ENCODE results near the gene NEDD8.

DNA sequence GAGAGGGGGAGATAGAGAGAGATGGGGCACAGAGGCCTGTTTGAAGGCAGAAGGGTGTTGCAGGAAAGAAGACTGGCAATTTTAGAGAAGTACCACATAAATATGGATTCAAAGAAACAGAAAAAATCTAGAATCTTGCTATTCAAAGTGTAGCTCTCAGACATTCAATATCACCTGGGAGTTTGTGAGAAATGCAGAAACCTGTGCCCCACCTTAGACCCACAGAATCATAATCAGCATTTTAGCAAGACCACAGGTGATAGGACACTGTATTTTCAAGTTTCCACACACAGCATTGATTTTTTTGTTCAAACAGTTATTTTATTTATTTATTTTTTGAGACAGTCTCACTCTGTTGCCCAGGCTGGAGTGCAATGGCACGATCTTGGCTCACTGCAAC is 3.3 kb downstream of the NEDD8 start:
- TF ChIP-seq POLR2A (IDR thresholded peaks at IDR 0.05) = no peak
- TF ChIP-seq, protein P1, sequence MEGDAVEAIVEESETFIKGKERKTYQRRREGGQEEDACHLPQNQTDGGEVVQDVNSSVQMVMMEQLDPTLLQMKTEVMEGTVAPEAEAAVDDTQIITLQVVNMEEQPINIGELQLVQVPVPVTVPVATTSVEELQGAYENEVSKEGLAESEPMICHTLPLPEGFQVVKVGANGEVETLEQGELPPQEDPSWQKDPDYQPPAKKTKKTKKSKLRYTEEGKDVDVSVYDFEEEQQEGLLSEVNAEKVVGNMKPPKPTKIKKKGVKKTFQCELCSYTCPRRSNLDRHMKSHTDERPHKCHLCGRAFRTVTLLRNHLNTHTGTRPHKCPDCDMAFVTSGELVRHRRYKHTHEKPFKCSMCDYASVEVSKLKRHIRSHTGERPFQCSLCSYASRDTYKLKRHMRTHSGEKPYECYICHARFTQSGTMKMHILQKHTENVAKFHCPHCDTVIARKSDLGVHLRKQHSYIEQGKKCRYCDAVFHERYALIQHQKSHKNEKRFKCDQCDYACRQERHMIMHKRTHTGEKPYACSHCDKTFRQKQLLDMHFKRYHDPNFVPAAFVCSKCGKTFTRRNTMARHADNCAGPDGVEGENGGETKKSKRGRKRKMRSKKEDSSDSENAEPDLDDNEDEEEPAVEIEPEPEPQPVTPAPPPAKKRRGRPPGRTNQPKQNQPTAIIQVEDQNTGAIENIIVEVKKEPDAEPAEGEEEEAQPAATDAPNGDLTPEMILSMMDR (IDR thresholded peaks at IDR 0.05) = no peak
